Keratinocyte (primary cell): ENCODE data around the gene RAPGEF4. TPM values are rescaled to one million over a fixed set of nuclear protein-coding genes. Genes with fewer than 3 reads are reported as not detected.

Source experiments
- DNase-seq: peaks from one replicate; pipeline ENCODE4 v3.0.0-alpha.2; 2011; ENCODE audit warnings: low read depth, missing footprints, low spot score
- FAIRE-seq: peaks from 2 replicates; lab custom pipeline; 2011; peaks lifted over from hg19 to GRCh38; lab: Jason Lieb, UNC
- H2AFZ ChIP-seq: 2 replicates; pipeline ENCODE4 v1.6.0; 2012; ENCODE audit warnings: low read length, control low read depth, inconsistent platforms; ENCODE audit not compliant: control insufficient read depth
- H3K27ac ChIP-seq: 2 replicates; pipeline ENCODE4 v1.5.1; 2011; ENCODE audit warnings: low read length; ENCODE audit not compliant: control insufficient read depth, insufficient read depth
- H3K27me3 ChIP-seq: 3 replicates; pipeline ENCODE4 v1.6.0; 2011; ENCODE audit warnings: low read length; ENCODE audit not compliant: control insufficient read depth, insufficient read depth; ENCODE audit errors: extremely low read depth
- H3K36me3 ChIP-seq, 2 experiments: 2 replicates in 1 of 2; 3 replicates in 1 of 2; pipeline ENCODE4 v1.5.1; 2011; ENCODE audit warnings: low read length in 2 of 2, mild to moderate bottlenecking in 1 of 2; ENCODE audit not compliant: control insufficient read depth in 2 of 2, insufficient read depth in 2 of 2; ENCODE audit errors: extremely low read depth in 1 of 2
- H3K4me1 ChIP-seq: 3 replicates; pipeline ENCODE4 v1.5.1; 2011; ENCODE audit warnings: low read length; ENCODE audit not compliant: control insufficient read depth, insufficient read depth; ENCODE audit errors: extremely low read depth
- H3K4me2 ChIP-seq: 3 replicates; pipeline ENCODE4 v1.6.0; 2011; ENCODE audit warnings: low read depth, low read length; ENCODE audit not compliant: control insufficient read depth, insufficient read depth; ENCODE audit errors: extremely low read depth
- H3K4me3 ChIP-seq, 3 experiments: fragments of 200-600 bp in 1 of 3; sonication (generic) in 1 of 3; 2 replicates in 2 of 3; 3 replicates in 1 of 3; pipeline ENCODE4 v1.5.1; 2011 to 2016; ENCODE audit warnings: low read length in 3 of 3, mild to moderate bottlenecking in 3 of 3, control low read depth in 2 of 3, inconsistent platforms in 1 of 3, low read depth in 1 of 3, mixed read lengths in 1 of 3, mixed run types in 1 of 3, moderate library complexity in 1 of 3; ENCODE audit not compliant: control insufficient read depth in 2 of 3, insufficient read depth in 2 of 3; ENCODE audit errors: extremely low read depth in 1 of 3
- H3K79me2 ChIP-seq: 2 replicates; pipeline ENCODE4 v1.6.0; 2012; ENCODE audit warnings: low read length; ENCODE audit not compliant: control insufficient read depth, insufficient read depth
- H3K9ac ChIP-seq: 3 replicates; pipeline ENCODE4 v1.6.0; 2011; ENCODE audit warnings: low read length; ENCODE audit not compliant: control insufficient read depth, insufficient read depth; ENCODE audit errors: extremely low read depth
- H3K9me1 ChIP-seq: 3 replicates; pipeline ENCODE4 v1.6.0; 2011; ENCODE audit warnings: low read length; ENCODE audit not compliant: control insufficient read depth, insufficient read depth; ENCODE audit errors: extremely low read depth
- H3K9me3 ChIP-seq: 2 replicates; pipeline ENCODE4 v1.5.1; 2012; ENCODE audit warnings: low read depth, low read length; ENCODE audit not compliant: control insufficient read depth
- H4K20me1 ChIP-seq: 3 replicates; pipeline ENCODE4 v1.6.0; 2011; ENCODE audit warnings: low read length; ENCODE audit not compliant: control insufficient read depth, insufficient read depth; ENCODE audit errors: extremely low read depth
- EZH2 ChIP-seq: IDR thresholded peaks from one replicate; pipeline ENCODE4 v1.6.1; 2012; ENCODE audit warnings: inconsistent platforms, mild to moderate bottlenecking, low read length, moderate library complexity
- dilution Hi-C: fragments of 300-500 bp; cut with MboI; formaldehyde crosslinking; loops from one replicate; pipeline ENCODE4 v1.7.0; 2020; ENCODE audit warnings: low sequenced_read_pairs; ENCODE audit not compliant: extremely low pct_ligation_motif_present
- polyA plus RNA-seq, 5 experiments: library from polyadenylated mRNA; depleted of rRNA in 3 of 5; stranded (reverse) in 3 of 5; stranded (forward) in 1 of 5; unstranded in 1 of 5; fragments of >200 nt; gene quantifications; 1 replicate in 1 of 5; 2 replicates in 3 of 5; 3 replicates in 1 of 5; pipeline versions ENCODE4 v1.2.1 to v1.2.3, GENCODE V29; 2011 to 2012; ENCODE audit warnings: missing spikeins in 2 of 5, low read depth in 1 of 5, low replicate concordance in 1 of 5
- TF ChIP-seq, protein P1 (sequence below), 3 experiments: IDR thresholded peaks in 1 of 3; conservative IDR thresholded peaks in 1 of 3; optimal IDR thresholded peaks in 1 of 3; 2 replicates in 2 of 3; 3 replicates in 1 of 3; pipeline versions ENCODE3 to v1.5.1; 2011; ENCODE audit warnings: low read length in 3 of 3, mild to moderate bottlenecking in 3 of 3, moderate library complexity in 2 of 3, control low read depth in 1 of 3, inconsistent platforms in 1 of 3; ENCODE audit not compliant: insufficient read depth in 2 of 3; ENCODE audit errors: extremely low read depth in 1 of 3

Gene RAPGEF4
- polyA plus RNA-seq, 1 donor (not counting 4 experiments of a cell fraction or from before 2014, with no cell fraction given) = 1.6 TPM

DNA sequence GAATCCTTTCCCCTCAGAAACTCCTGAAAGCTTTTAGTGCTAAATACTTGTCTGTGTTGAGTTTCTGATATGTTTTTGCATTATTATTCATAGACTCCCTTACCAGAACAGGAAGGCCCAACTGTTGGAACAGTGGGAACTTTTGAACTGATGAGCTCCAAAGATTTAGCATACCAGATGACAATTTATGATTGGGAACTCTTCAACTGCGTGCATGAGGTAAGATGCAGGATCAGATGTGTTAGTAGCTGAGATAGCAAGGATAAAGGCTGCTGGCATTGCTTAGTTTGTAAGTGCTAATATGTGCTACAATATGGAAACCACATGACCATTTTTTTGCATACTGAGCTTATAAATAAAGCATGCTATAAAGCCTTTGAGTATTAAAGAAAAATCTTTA is 290.8 kb downstream of the RAPGEF4 start:
- no peaks in the 10 kb centered on the region for H3K36me3 ChIP-seq
- no peaks in the 10 kb centered on the region for H3K79me2 ChIP-seq
- H3K27me3 ChIP-seq = no peaks in the 10 kb centered on the region
- no peak overlapping the region for H3K9ac ChIP-seq
- no peak overlapping the region for H3K27ac ChIP-seq
- FAIRE-seq = no peak
- dilution Hi-C loops = loop anchor here (25.0 kb wide), 1 partner anchor 161 kb away; no protein-coding TSS in a partner anchor
- H3K4me2 ChIP-seq = no peak overlapping the region
- no peaks in the 10 kb centered on the region for H3K9me1 ChIP-seq
- no peak overlapping the region for H3K4me3 ChIP-seq
- no peaks in the 10 kb centered on the region for H3K9me3 ChIP-seq
- peaks cover 10% of the 10 kb centered on the region for H3K4me1 ChIP-seq
- no peaks in the 10 kb centered on the region for H4K20me1 ChIP-seq
- H2AFZ ChIP-seq = no peak overlapping the region
- DNase-seq = no peak
- TF ChIP-seq, protein P1, sequence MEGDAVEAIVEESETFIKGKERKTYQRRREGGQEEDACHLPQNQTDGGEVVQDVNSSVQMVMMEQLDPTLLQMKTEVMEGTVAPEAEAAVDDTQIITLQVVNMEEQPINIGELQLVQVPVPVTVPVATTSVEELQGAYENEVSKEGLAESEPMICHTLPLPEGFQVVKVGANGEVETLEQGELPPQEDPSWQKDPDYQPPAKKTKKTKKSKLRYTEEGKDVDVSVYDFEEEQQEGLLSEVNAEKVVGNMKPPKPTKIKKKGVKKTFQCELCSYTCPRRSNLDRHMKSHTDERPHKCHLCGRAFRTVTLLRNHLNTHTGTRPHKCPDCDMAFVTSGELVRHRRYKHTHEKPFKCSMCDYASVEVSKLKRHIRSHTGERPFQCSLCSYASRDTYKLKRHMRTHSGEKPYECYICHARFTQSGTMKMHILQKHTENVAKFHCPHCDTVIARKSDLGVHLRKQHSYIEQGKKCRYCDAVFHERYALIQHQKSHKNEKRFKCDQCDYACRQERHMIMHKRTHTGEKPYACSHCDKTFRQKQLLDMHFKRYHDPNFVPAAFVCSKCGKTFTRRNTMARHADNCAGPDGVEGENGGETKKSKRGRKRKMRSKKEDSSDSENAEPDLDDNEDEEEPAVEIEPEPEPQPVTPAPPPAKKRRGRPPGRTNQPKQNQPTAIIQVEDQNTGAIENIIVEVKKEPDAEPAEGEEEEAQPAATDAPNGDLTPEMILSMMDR (optimal IDR thresholded peaks at IDR 0.05 in 1 of 3, IDR thresholded peaks at IDR 0.05 in 1 of 3, conservative IDR thresholded peaks at IDR 0.05 in 1 of 3; ENCODE audit: extremely low read depth in 1 of 3, insufficient read depth in 2 of 3, low read length in 3 of 3) = no peak
- TF ChIP-seq EZH2 = no peak

DNA sequence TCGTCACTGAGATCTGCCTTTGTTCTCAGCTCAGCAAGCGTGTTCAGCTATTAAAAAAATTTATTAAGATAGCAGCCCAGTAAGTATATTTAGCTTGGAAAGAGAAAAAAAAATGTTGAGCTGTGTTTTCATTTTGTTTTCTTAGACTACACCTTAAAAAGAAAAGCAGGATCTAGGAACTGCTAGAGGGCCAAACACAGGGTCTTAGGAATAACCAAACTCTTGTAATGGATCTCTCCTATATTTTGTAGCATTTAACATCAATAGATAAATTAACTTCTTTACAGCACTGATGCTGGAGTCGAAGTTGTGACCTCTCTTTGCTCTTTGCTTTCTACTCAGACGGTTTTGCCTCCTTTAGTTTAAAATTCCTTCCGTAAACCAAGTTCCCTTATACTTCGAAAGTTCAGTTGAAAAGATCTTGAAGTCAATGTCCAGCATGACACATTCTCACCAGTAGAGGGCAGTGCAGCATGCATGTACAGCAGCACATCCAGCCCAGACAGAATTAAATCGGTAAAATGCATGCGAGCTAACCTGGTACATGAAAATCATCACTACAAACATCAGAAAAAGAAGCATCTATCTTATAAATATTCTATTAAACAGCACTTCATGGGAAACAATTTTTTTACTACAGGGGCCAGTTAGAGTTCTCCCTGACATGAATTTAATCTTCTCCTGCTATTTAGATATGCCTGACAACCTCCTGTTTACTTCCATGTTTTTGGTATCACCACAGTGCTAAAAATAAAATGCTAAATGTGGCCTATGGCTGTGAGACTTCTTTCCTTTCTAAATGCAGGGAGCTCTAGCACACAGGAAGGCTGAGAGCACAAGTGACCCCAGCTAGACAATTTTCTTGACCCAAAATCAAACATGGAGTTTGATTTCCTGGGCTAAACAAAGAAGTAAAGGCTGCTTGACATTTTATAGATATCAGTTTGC is 291.8 kb downstream of the RAPGEF4 start:
- H3K9ac ChIP-seq = peak overlapping the region; percentile 29
- peak overlapping the region; percentile 77 for H2AFZ ChIP-seq
- peak; percentile 88 for FAIRE-seq

More for the DNA sequence above, 291.8 kb downstream of the RAPGEF4 start:
- Histone ChIP-seq H3K9me1 (no peaks in the 10 kb centered on the region), H3K4me3 (no peak overlapping the region), H3K36me3 (no peaks in the 10 kb centered on the region), H3K9me3 (no peaks in the 10 kb centered on the region), H3K27me3 (no peaks in the 10 kb centered on the region), H3K4me1 (peaks cover 11% of the 10 kb centered on the region), H3K79me2 (no peaks in the 10 kb centered on the region), H3K4me2 (peak overlapping the region; percentile 28), H4K20me1 (no peaks in the 10 kb centered on the region), H3K27ac (no peak overlapping the region)
- dilution Hi-C loops = loop anchor here (25.0 kb wide), 1 partner anchor 160 kb away; no protein-coding TSS in a partner anchor
- TF ChIP-seq EZH2 = no peak
- TF ChIP-seq, protein P1 (optimal IDR thresholded peaks at IDR 0.05 in 1 of 3, IDR thresholded peaks at IDR 0.05 in 1 of 3, conservative IDR thresholded peaks at IDR 0.05 in 1 of 3; ENCODE audit: extremely low read depth in 1 of 3, insufficient read depth in 2 of 3, low read length in 3 of 3) = peak; percentile 78 to 97 (median 89)
- DNase-seq = peak; percentile 73
